B cell (primary cell): Measurements from ENCODE around the gene CDY1B. TPM values are rescaled to one million over a fixed set of nuclear protein-coding genes. Genes with fewer than 3 reads are reported as not detected.
"Not testable (repeated sequence)": the region's sequence is repeated elsewhere in the genome, so short reads cannot be mapped to it uniquely, and the experiment has no call there.

Source experiments
- ATAC-seq: fragments of 200-7000 bp; cut with Tn5 transposase; one replicate; pipeline ENCODE4 v1.10.0; 2021; ENCODE audit warnings: low read depth, mild to moderate bottlenecking, moderate number of reproducible peaks, moderate library complexity
- CTCF ChIA-PET: fragments of 350-600 bp; sonication (Branson Sonifier 250); formaldehyde crosslinking; loops from one replicate; lab custom pipeline; 2021; ENCODE audit warnings: antibody characterized with exemption, inconsistent platforms; lab: Charles Lee
- POLR2A ChIA-PET: fragments of 350-600 bp; sonication (Branson Sonifier 250); formaldehyde crosslinking; loops from one replicate; lab custom pipeline; 2021; ENCODE audit warnings: antibody characterized with exemption; lab: Charles Lee
- DNase-seq: peaks from one replicate; pipeline ENCODE4 v3.0.0; 2013
- H2AFZ ChIP-seq: 2 replicates; pipeline ENCODE4 v1.6.1; 2012; ENCODE audit warnings: mild to moderate bottlenecking, low read depth, low read length; ENCODE audit not compliant: insufficient read depth, poor library complexity, severe bottlenecking
- H3K27ac ChIP-seq, 2 donors: 1 replicate in 1 of 2; 2 replicates in 1 of 2; pipeline ENCODE4 v1.5.1; 2012 to 2013; ENCODE audit warnings: low read length in 2 of 2, mild to moderate bottlenecking in 2 of 2, moderate library complexity in 1 of 2
- H3K27me3 ChIP-seq, 4 experiments: fragments of 200-600 bp in 1 of 4; sonication (generic) in 1 of 4; replicated peaks in 1 of 4; 1 replicate in 2 of 4; 2 replicates in 2 of 4; pipeline versions ENCODE4 v1.6.1 to v1.7.0; 2013 to 2016; ENCODE audit warnings: low read length in 3 of 4, mild to moderate bottlenecking in 2 of 4, mixed read lengths in 1 of 4, moderate library complexity in 1 of 4; ENCODE audit not compliant: insufficient read depth in 4 of 4, control insufficient read depth in 3 of 4; ENCODE audit errors: control extremely low read depth in 1 of 4
- H3K36me3 ChIP-seq, 2 experiments: replicated peaks in 1 of 2; 1 replicate in 1 of 2; 2 replicates in 1 of 2; pipeline versions ENCODE4 v1.6.1 to v1.7.1; 2013; ENCODE audit warnings: low read length in 1 of 2; ENCODE audit not compliant: insufficient read depth in 2 of 2, control insufficient read depth in 1 of 2; ENCODE audit errors: control extremely low read depth in 1 of 2, extremely low read depth in 1 of 2
- H3K4me1 ChIP-seq, 2 donors: fragments of 200-600 bp in 1 of 2; sonication (generic) in 1 of 2; 1 replicate in 1 of 2; 2 replicates in 1 of 2; pipeline versions ENCODE4 v1.5.1 to v1.6.1; 2013 to 2017; ENCODE audit warnings: low read length in 2 of 2; ENCODE audit not compliant: control insufficient read depth in 2 of 2, insufficient read depth in 2 of 2
- H3K4me2 ChIP-seq: replicated peaks from 2 replicates; pipeline ENCODE3; 2012; ENCODE audit warnings: mild to moderate bottlenecking, low read depth, low read length; ENCODE audit not compliant: poor library complexity, severe bottlenecking
- H3K4me3 ChIP-seq, 5 experiments: fragments of 200-600 bp in 1 of 5; sonication (generic) in 1 of 5; 1 replicate in 3 of 5; 2 replicates in 2 of 5; pipeline versions ENCODE4 v1.5.1 to v1.7.0; 2011 to 2016; ENCODE audit warnings: low read length in 4 of 5, mild to moderate bottlenecking in 4 of 5, low read depth in 2 of 5, control low read depth in 1 of 5, moderate library complexity in 1 of 5; ENCODE audit not compliant: insufficient read depth in 1 of 5; ENCODE audit errors: control extremely low read depth in 1 of 5, extremely low read depth in 1 of 5
- H3K79me2 ChIP-seq: fragments of 200-600 bp; sonication (generic); one replicate; pipeline ENCODE4 v1.6.0; 2016; ENCODE audit warnings: low read length; ENCODE audit not compliant: control insufficient read depth, insufficient read depth
- H3K9ac ChIP-seq: fragments of 200-600 bp; sonication (generic); 2 replicates; pipeline ENCODE4 v1.6.1; 2017; ENCODE audit warnings: mild to moderate bottlenecking, low read length, moderate library complexity
- H3K9me3 ChIP-seq, 3 donors: one replicate each; pipeline versions ENCODE4 v1.6.1 to v1.7.1; 2013; ENCODE audit warnings: low read length in 2 of 3; ENCODE audit not compliant: control insufficient read depth in 2 of 3, insufficient read depth in 1 of 3; ENCODE audit errors: control extremely low read depth in 1 of 3
- H4K20me1 ChIP-seq: 2 replicates; pipeline ENCODE4 v1.6.0; 2012; ENCODE audit warnings: mild to moderate bottlenecking, low read length; ENCODE audit not compliant: insufficient read depth, control insufficient read depth, poor library complexity, severe bottlenecking
- H3K27ac Mint-ChIP-seq: one replicate; pipeline ENCODE4 v1.8.0; 2021; ENCODE audit warnings: mixed read lengths
- H3K27me3 Mint-ChIP-seq: one replicate; pipeline ENCODE4 v1.8.0; 2021; ENCODE audit warnings: mixed read lengths
- H3K4me1 Mint-ChIP-seq: one replicate; pipeline ENCODE4 v1.8.0; 2021; ENCODE audit warnings: mixed read lengths
- H3K4me3 Mint-ChIP-seq: one replicate; pipeline ENCODE4 v1.8.0; 2021; ENCODE audit warnings: mixed read lengths
- H3K9me3 Mint-ChIP-seq: one replicate; pipeline ENCODE4 v1.8.0; 2022; ENCODE audit warnings: mixed read lengths; ENCODE audit not compliant: insufficient read depth
- WGBS: methylation state at CpG from one replicate; pipeline ENCODE4 v1.1.5; 2013; ENCODE audit warnings: missing lambda C conversion rate; ENCODE audit not compliant: insufficient coverage; 5-methylcytosine and 5-hydroxymethylcytosine counted together
- intact Hi-C: fragments of 100-400 bp; cut with micrococcal nuclease; formaldehyde crosslinking; loops from one replicate; pipeline ENCODE4 v1.10.0; 2022
- polyA plus RNA-seq: library from polyadenylated mRNA; depleted of rRNA; stranded (reverse); fragments of >200 nt; gene quantifications from 2 replicates; pipeline ENCODE4 v1.2.3, GENCODE V29; 2012
- total RNA-seq, 2 donors: library from RNA; stranded (reverse); fragments of 120-200 nt in 1 of 2; gene quantifications; 1 replicate in 1 of 2; 2 replicates in 1 of 2; pipeline versions ENCODE4 v1.2.3 to v1.2.4, GENCODE V29; 2013 to 2022

CDY1B gene
- total and polyA plus RNA-seq, 2 donors (not counting 1 experiment from before 2014, with no cell fraction given): not detected

DNA sequence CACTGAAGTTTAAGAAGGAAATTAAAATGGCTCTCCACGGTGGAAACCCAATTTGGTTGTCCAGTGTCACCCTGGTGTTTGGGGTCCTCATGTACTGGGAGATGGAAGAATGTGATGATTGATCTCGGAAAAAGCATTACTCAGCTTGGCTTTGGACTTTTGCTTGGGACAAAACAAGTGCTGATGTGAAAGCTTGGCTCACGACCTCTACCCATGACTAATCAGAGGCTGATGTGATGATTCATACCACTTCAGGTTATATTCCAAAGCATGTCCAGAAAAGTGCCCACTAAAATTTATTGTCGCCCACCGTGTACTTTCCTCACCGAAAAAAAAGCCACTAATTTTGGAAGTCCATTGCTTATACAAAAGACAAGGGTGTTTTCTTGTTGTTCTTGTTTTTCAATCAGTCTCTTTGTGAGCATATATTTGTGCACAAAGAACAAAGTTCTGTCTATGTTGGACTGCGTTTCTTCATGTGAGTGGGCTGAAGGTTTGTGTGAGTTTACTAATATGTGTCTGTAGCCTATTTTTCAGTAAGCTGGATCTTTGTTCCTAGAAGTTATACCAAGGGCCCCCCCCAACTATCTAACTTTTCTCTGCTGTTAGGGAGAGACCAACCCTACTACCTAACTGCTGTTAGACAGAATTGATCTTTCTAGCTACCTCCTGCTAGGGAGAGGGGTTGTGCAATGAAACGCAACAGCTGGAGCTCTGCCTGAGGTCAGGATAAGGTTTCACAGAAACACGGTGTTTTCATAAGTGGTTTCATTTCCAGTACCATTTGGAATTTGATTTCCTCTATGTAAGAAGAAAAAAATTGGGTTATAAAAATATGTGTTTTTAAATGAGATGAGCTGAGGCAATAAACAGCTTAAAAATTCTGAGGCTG, 21.4 kb downstream of the CDY1B start:
- H3K4me3 ChIP-seq, H3K36me3 ChIP-seq, H4K20me1 ChIP-seq, POLR2A ChIA-PET, H3K9me3 ChIP-seq, H3K27ac ChIP-seq, H3K27ac Mint-ChIP-seq, H3K4me1 Mint-ChIP-seq, H3K9ac ChIP-seq, ATAC-seq, H3K79me2 ChIP-seq, DNase-seq, H3K4me2 ChIP-seq, H3K4me1 ChIP-seq, intact Hi-C loops, H3K9me3 Mint-ChIP-seq, H3K4me3 Mint-ChIP-seq, CTCF ChIA-PET, H3K27me3 Mint-ChIP-seq, H3K27me3 ChIP-seq, H2AFZ ChIP-seq: not testable (repeated sequence)
- WGBS: no CpG with 5 or more reads among the region's 9 CpGs
